SK-N-SH treated with all-trans-retinoic acid at 6 μM for 48 hours (cell line): ENCODE results near the gene THEMIS.
A peak's percentile ranks its signal among the peaks of the same experiment; 100 is the strongest.

Source experiments
- ATAC-seq: fragments of 200-7000 bp; cut with Tn5 transposase; 3 replicates; pipeline ENCODE4 v1.9.1; 2020; ENCODE audit warnings: mild to moderate bottlenecking, moderate library complexity
- ARNTL ChIP-seq: fragments of 450-650 bp; formaldehyde crosslinking; IDR thresholded peaks from 2 replicates; pipeline ENCODE4 v1.5.0; 2020; ENCODE audit warnings: low read depth, mild to moderate bottlenecking, moderate library complexity, borderline replicate concordance
- BACH2 ChIP-seq: fragments of 250-450 bp; sonication (Bioruptor Pico); IDR thresholded peaks from 2 replicates; pipeline ENCODE4 v1.9.0; 2021; ENCODE audit warnings: mild to moderate bottlenecking, borderline replicate concordance
- CREB5 ChIP-seq: fragments of 250-450 bp; sonication (Bioruptor Pico); IDR thresholded peaks from 2 replicates; pipeline ENCODE4 v1.5.1; 2020; ENCODE audit warnings: low read depth, mild to moderate bottlenecking, moderate library complexity
- CSDC2 ChIP-seq: fragments of 250-450 bp; sonication (Bioruptor Pico); IDR thresholded peaks from 2 replicates; pipeline ENCODE4 v1.5.0; 2020; ENCODE audit warnings: mild to moderate bottlenecking, moderate library complexity
- CSRNP3 ChIP-seq: fragments of 250-450 bp; sonication (Bioruptor Pico); IDR thresholded peaks from 2 replicates; pipeline ENCODE4 v1.5.1; 2021; ENCODE audit warnings: mild to moderate bottlenecking, moderate library complexity
- GLIS3 ChIP-seq: fragments of 250-450 bp; sonication (Bioruptor Pico); IDR thresholded peaks from 2 replicates; pipeline ENCODE4 v1.5.0; 2020; ENCODE audit warnings: mild to moderate bottlenecking, moderate library complexity
- ISL1 ChIP-seq: fragments of 250-450 bp; sonication (Bioruptor Pico); IDR thresholded peaks from 2 replicates; pipeline ENCODE4 v2.1.2; 2022; ENCODE audit warnings: mild to moderate bottlenecking, moderate library complexity
- OSR1 ChIP-seq: fragments of 250-450 bp; sonication (Bioruptor Pico); IDR thresholded peaks from 2 replicates; pipeline ENCODE4 v1.8.0; 2022; ENCODE audit warnings: moderate library complexity, mild to moderate bottlenecking, inconsistent platforms
- PATZ1 ChIP-seq: fragments of 250-450 bp; sonication (Bioruptor Pico); IDR thresholded peaks from 2 replicates; pipeline ENCODE4 v1.8.0; 2020; ENCODE audit warnings: mild to moderate bottlenecking, moderate library complexity, borderline replicate concordance
- POU6F1 ChIP-seq: fragments of 250-450 bp; sonication (Bioruptor Pico); IDR thresholded peaks from 2 replicates; pipeline ENCODE4 v1.8.0; 2021; ENCODE audit warnings: low read depth, mild to moderate bottlenecking, moderate library complexity, borderline replicate concordance
- PPARA ChIP-seq: fragments of 250-450 bp; sonication (Bioruptor Pico); IDR thresholded peaks from 2 replicates; pipeline ENCODE4 v1.5.0; 2020; ENCODE audit warnings: mild to moderate bottlenecking, borderline replicate concordance
- RARB ChIP-seq: fragments of 250-450 bp; sonication (Bioruptor Pico); IDR thresholded peaks from 2 replicates; pipeline ENCODE4 v1.8.0; 2021; ENCODE audit warnings: mild to moderate bottlenecking, moderate library complexity
- SNAI2 ChIP-seq: fragments of 250-450 bp; sonication (Bioruptor Pico); IDR thresholded peaks from 2 replicates; pipeline ENCODE4 v1.5.0; 2020; ENCODE audit warnings: mild to moderate bottlenecking, moderate library complexity
- TCF4 ChIP-seq: fragments of 250-450 bp; sonication (Bioruptor Pico); IDR thresholded peaks from 2 replicates; pipeline ENCODE4 v1.8.0; 2021; ENCODE audit warnings: mild to moderate bottlenecking, moderate library complexity, borderline replicate concordance
- TOX ChIP-seq: fragments of 250-450 bp; sonication (Bioruptor Pico); IDR thresholded peaks from 2 replicates; pipeline ENCODE4 v1.8.0; 2021; ENCODE audit warnings: mild to moderate bottlenecking, moderate library complexity, borderline replicate concordance
- TSHZ2 ChIP-seq: fragments of 250-450 bp; sonication (Bioruptor Pico); IDR thresholded peaks from 2 replicates; pipeline ENCODE4 v1.5.0; 2020; ENCODE audit warnings: mild to moderate bottlenecking, moderate library complexity
- ZFP3 ChIP-seq: fragments of 250-450 bp; sonication (Bioruptor Pico); IDR thresholded peaks from 2 replicates; pipeline ENCODE4 v1.5.0; 2020; ENCODE audit warnings: mild to moderate bottlenecking, moderate library complexity
- ZNF565 ChIP-seq: fragments of 450-650 bp; formaldehyde crosslinking; conservative IDR thresholded peaks from 2 replicates; pipeline ENCODE4 v1.5.0; 2020; ENCODE audit warnings: low read depth, mild to moderate bottlenecking, moderate library complexity
- ZNF70 ChIP-seq: fragments of 450-650 bp; formaldehyde crosslinking; IDR thresholded peaks from 2 replicates; pipeline ENCODE4 v1.5.0; 2020; ENCODE audit warnings: mild to moderate bottlenecking, moderate library complexity
- ZNF8 ChIP-seq: fragments of 450-650 bp; formaldehyde crosslinking; IDR thresholded peaks from 2 replicates; pipeline ENCODE4 v1.5.0; 2020; ENCODE audit warnings: mild to moderate bottlenecking, moderate library complexity

THEMIS gene

GRCh38 chr6:127880429-127880828, 20.4 kb downstream of the THEMIS start:
- TF ChIP-seq ZNF565 (CRISPR knock-in tag): no peak
- TF ChIP-seq CSRNP3 (CRISPR knock-in tag): no peak
- TF ChIP-seq TSHZ2: no peak
- TF ChIP-seq ZNF70 (CRISPR knock-in tag): no peak
- TF ChIP-seq ZNF8 (CRISPR knock-in tag): no peak
- TF ChIP-seq CREB5 (CRISPR knock-in tag): no peak
- TF ChIP-seq SNAI2 (CRISPR knock-in tag): no peak
- no peak for TF ChIP-seq PATZ1
- no peak for TF ChIP-seq TCF4
- TF ChIP-seq PPARA (CRISPR knock-in tag): no peak
- no peak for TF ChIP-seq ARNTL (CRISPR knock-in tag)
- no peak for TF ChIP-seq ZFP3 (CRISPR knock-in tag)
- TF ChIP-seq CSDC2 (CRISPR knock-in tag): no peak
- no peak for TF ChIP-seq TOX
- TF ChIP-seq ISL1 (CRISPR knock-in tag): no peak
- TF ChIP-seq GLIS3 (CRISPR knock-in tag): no peak
- no peak for ATAC-seq

GRCh38 chr6:127879685-127880084, 21.2 kb downstream of the THEMIS start:
- ATAC-seq: peak; percentile 64

More at GRCh38 chr6:127879685-127880084, 21.2 kb downstream of the THEMIS start:
- TF ChIP-seq ZFP3 (CRISPR knock-in tag): no peak
- no peak for TF ChIP-seq BACH2
- no peak for TF ChIP-seq ZNF8 (CRISPR knock-in tag)
- TF ChIP-seq ISL1 (CRISPR knock-in tag): no peak
- no peak for TF ChIP-seq GLIS3 (CRISPR knock-in tag)
- TF ChIP-seq POU6F1: no peak
- TF ChIP-seq TCF4: no peak
- TF ChIP-seq TSHZ2: no peak
- no peak for TF ChIP-seq RARB
- TF ChIP-seq CREB5 (CRISPR knock-in tag): no peak
- TF ChIP-seq ZNF565 (CRISPR knock-in tag): no peak
- no peak for TF ChIP-seq CSRNP3 (CRISPR knock-in tag)
- no peak for TF ChIP-seq TOX
- no peak for TF ChIP-seq OSR1 (CRISPR knock-in tag)
- TF ChIP-seq PPARA (CRISPR knock-in tag): no peak
